ENCODE results near the gene FZR1. TPM values are rescaled to one million over a fixed set of nuclear protein-coding genes. Genes with fewer than 3 reads are reported as not detected.

FZR1 gene
- total and polyA plus RNA-seq, 2 of the 13 experiments (the other 11 are each of a cell fraction or from before 2014, with no cell fraction given), result 29.0 to 30.8 TPM

DNA sequence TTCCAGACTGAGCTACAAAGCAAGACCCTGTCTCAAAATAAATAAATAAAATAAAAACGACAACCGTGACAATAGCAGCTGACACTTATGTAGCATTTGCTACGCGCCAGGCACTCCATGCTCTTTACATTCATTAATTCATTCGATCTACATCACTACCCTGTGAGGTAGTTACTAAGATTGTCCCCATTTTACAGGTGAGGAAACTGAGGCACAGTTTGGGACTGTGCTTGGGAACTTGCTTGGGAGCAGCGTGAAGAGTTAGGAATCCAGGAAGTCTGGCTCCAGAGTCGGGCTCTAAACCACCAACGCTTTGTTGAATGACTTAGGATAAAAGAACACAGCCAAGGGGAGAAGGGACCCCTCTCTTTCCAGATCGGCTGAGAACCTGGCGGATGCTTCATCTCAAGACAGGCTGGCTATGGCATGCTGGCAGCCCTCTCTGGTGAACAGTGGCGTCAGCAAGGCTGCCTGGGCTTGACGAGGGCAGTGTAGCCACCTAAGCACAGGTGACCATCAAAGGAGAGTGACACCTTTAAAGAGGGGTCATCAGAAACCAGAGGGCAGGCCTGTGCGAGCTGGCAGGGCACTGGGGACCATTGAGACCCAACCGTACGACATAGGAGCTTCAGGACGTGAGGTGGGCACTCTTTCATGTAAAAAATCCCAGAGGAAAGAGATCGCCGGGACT, 6.2 kb upstream of the FZR1 start (continued):
- TF ChIP-seq, protein P1, sequence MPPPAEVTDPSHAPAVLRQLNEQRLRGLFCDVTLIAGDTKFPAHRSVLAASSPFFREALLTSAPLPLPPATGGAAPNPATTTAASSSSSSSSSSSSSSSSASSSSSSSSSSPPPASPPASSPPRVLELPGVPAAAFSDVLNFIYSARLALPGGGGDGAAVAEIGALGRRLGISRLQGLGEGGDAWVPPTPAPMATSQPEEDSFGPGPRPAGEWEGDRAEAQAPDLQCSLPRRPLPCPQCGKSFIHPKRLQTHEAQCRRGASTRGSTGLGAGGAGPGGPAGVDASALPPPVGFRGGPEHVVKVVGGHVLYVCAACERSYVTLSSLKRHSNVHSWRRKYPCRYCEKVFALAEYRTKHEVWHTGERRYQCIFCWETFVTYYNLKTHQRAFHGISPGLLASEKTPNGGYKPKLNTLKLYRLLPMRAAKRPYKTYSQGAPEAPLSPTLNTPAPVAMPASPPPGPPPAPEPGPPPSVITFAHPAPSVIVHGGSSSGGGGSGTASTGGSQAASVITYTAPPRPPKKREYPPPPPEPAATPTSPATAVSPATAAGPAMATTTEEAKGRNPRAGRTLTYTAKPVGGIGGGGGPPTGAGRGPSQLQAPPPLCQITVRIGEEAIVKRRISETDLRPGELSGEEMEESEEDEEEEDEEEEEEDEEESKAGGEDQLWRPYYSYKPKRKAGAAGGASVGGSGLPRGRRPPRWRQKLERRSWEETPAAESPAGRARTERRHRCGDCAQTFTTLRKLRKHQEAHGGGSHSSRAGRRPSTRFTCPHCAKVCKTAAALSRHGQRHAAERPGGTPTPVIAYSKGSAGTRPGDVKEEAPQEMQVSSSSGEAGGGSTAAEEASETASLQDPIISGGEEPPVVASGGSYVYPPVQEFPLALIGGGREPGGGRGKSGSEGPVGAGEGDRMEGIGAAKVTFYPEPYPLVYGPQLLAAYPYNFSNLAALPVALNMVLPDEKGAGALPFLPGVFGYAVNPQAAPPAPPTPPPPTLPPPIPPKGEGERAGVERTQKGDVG (CRISPR knock-in tag; IDR thresholded peaks at IDR 0.05; ENCODE audit: borderline replicate concordance), result no peak
- no peak for TF ChIP-seq PAF1 (CRISPR knock-in tag; IDR thresholded peaks at IDR 0.05)
- TF ChIP-seq U2AF1 (optimal IDR thresholded peaks at IDR 0.05; ENCODE audit: low read depth, low read length), result no peak
- no peak for TF ChIP-seq ZKSCAN8 (CRISPR knock-in tag; IDR thresholded peaks at IDR 0.05; ENCODE audit: borderline replicate concordance)
- no peak for TF ChIP-seq ZNF768 (CRISPR knock-in tag; IDR thresholded peaks at IDR 0.05)
- TF ChIP-seq NR3C1 (CRISPR knock-in tag; IDR thresholded peaks at IDR 0.05), result no peak
- no peak for TF ChIP-seq NR2F2 (IDR thresholded peaks at IDR 0.05; ENCODE audit: borderline replicate concordance, low read depth)
- TF ChIP-seq, protein P2, sequence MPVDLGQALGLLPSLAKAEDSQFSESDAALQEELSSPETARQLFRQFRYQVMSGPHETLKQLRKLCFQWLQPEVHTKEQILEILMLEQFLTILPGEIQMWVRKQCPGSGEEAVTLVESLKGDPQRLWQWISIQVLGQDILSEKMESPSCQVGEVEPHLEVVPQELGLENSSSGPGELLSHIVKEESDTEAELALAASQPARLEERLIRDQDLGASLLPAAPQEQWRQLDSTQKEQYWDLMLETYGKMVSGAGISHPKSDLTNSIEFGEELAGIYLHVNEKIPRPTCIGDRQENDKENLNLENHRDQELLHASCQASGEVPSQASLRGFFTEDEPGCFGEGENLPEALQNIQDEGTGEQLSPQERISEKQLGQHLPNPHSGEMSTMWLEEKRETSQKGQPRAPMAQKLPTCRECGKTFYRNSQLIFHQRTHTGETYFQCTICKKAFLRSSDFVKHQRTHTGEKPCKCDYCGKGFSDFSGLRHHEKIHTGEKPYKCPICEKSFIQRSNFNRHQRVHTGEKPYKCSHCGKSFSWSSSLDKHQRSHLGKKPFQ (CRISPR knock-in tag; IDR thresholded peaks at IDR 0.05; ENCODE audit: insufficient replicate concordance), result no peak
- no peak for TF ChIP-seq ZNF180 (CRISPR knock-in tag; IDR thresholded peaks at IDR 0.05; ENCODE audit: borderline replicate concordance, low read depth)
- 0 out of 2 replicates have a peak, but pooled peaks have one; percentile 24 for TF ChIP-seq ZNF256 (CRISPR knock-in tag; conservative IDR thresholded peaks at IDR 0.05)
- TF ChIP-seq, protein P3, sequence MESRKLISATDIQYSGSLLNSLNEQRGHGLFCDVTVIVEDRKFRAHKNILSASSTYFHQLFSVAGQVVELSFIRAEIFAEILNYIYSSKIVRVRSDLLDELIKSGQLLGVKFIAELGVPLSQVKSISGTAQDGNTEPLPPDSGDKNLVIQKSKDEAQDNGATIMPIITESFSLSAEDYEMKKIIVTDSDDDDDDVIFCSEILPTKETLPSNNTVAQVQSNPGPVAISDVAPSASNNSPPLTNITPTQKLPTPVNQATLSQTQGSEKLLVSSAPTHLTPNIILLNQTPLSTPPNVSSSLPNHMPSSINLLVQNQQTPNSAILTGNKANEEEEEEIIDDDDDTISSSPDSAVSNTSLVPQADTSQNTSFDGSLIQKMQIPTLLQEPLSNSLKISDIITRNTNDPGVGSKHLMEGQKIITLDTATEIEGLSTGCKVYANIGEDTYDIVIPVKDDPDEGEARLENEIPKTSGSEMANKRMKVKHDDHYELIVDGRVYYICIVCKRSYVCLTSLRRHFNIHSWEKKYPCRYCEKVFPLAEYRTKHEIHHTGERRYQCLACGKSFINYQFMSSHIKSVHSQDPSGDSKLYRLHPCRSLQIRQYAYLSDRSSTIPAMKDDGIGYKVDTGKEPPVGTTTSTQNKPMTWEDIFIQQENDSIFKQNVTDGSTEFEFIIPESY (CRISPR knock-in tag; IDR thresholded peaks at IDR 0.05), result no peak
- no peak for TF ChIP-seq ZBTB3 (CRISPR knock-in tag; IDR thresholded peaks at IDR 0.05; ENCODE audit: borderline replicate concordance, low read depth)
- 0 out of 2 replicates have a peak, but pooled peaks have one; percentile 57 for TF ChIP-seq ISX (CRISPR knock-in tag; conservative IDR thresholded peaks at IDR 0.05)
- TF ChIP-seq, protein P4, sequence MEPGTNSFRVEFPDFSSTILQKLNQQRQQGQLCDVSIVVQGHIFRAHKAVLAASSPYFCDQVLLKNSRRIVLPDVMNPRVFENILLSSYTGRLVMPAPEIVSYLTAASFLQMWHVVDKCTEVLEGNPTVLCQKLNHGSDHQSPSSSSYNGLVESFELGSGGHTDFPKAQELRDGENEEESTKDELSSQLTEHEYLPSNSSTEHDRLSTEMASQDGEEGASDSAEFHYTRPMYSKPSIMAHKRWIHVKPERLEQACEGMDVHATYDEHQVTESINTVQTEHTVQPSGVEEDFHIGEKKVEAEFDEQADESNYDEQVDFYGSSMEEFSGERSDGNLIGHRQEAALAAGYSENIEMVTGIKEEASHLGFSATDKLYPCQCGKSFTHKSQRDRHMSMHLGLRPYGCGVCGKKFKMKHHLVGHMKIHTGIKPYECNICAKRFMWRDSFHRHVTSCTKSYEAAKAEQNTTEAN (CRISPR knock-in tag; conservative IDR thresholded peaks at IDR 0.05), result no peak
- TF ChIP-seq PHF8 (CRISPR knock-in tag; IDR thresholded peaks at IDR 0.05), result no peak
- TF ChIP-seq ZBTB8A (CRISPR knock-in tag; IDR thresholded peaks at IDR 0.05; ENCODE audit: borderline replicate concordance, low read depth), result no peak
- TF ChIP-seq FLYWCH1 (CRISPR knock-in tag; IDR thresholded peaks at IDR 0.05), result no peak
- TF ChIP-seq ZNF780A (CRISPR knock-in tag; IDR thresholded peaks at IDR 0.05), result 0 out of 2 replicates have a peak, but pooled peaks have one; percentile 67
- no peak for TF ChIP-seq EED (CRISPR knock-in tag; IDR thresholded peaks at IDR 0.05)

All from HepG2 (cell line).